H1 (cell line): Measurements from ENCODE around the gene OCEL1. TPM values are rescaled to one million over a fixed set of nuclear protein-coding genes. Genes with fewer than 3 reads are reported as not detected.

Experiments
- CTCF ChIA-PET: fragments of 300-600 bp; sonication (Branson Sonifier 250); formaldehyde crosslinking; loops from one replicate; lab custom pipeline; 2021; ENCODE audit not compliant: partially characterized antibody; lab: Charles Lee
- POLR2A ChIA-PET: fragments of 300-600 bp; sonication (Branson Sonifier 250); formaldehyde crosslinking; loops from one replicate; lab custom pipeline; 2021; ENCODE audit warnings: inconsistent platforms; ENCODE audit not compliant: partially characterized antibody; lab: Charles Lee
- DNase-seq, 2 experiments: peaks; one replicate each; pipeline versions ENCODE4 v3.0.0 to v3.0.0-alpha.2; 2010 to 2022; ENCODE audit warnings: low spot score in 2 of 2, low read depth in 1 of 2, mixed read lengths in 1 of 2
- FAIRE-seq: peaks from 2 replicates; lab custom pipeline; 2011; peaks lifted over from hg19 to GRCh38; lab: Jason Lieb, UNC
- H2AFZ ChIP-seq: 2 replicates; pipeline ENCODE4 v1.8.1; 2012; ENCODE audit warnings: low read length, inconsistent platforms
- H2AK5ac ChIP-seq: 2 replicates; pipeline ENCODE4 v1.6.1; 2013; ENCODE audit warnings: low read depth, low read length
- H2BK120ac ChIP-seq: replicated peaks from 2 replicates; pipeline ENCODE3; 2013; ENCODE audit warnings: low read depth, low read length, inconsistent platforms
- H2BK12ac ChIP-seq: 2 replicates; pipeline ENCODE4 v1.6.1; 2013; ENCODE audit warnings: low read depth, low read length
- H2BK15ac ChIP-seq: 2 replicates; pipeline ENCODE4 v1.6.1; 2013; ENCODE audit warnings: low read length
- H2BK20ac ChIP-seq: 2 replicates; pipeline ENCODE4 v1.6.1; 2013; ENCODE audit warnings: low read length
- H2BK5ac ChIP-seq: 2 replicates; pipeline ENCODE4 v1.6.1; 2013; ENCODE audit warnings: low read depth, low read length
- H3K14ac ChIP-seq: 2 replicates; pipeline ENCODE4 v1.6.1; 2013; ENCODE audit warnings: inconsistent platforms; ENCODE audit not compliant: insufficient read length
- H3K18ac ChIP-seq: 2 replicates; pipeline ENCODE4 v1.6.1; 2013; ENCODE audit warnings: low read length; ENCODE audit errors: extremely low read depth
- H3K23ac ChIP-seq: 2 replicates; pipeline ENCODE4 v1.6.1; 2013; ENCODE audit warnings: inconsistent platforms; ENCODE audit not compliant: insufficient read length
- H3K23me2 ChIP-seq: 2 replicates; pipeline ENCODE4 v1.6.1; 2013; ENCODE audit warnings: low read depth, low read length
- H3K27ac ChIP-seq: 2 replicates; pipeline ENCODE4 v1.6.1; 2011; ENCODE audit warnings: low read depth, low read length, inconsistent platforms
- H3K27me3 ChIP-seq, 4 experiments: replicated peaks in 1 of 4; 1 replicate in 1 of 4; 2 replicates in 3 of 4; pipeline versions ENCODE4 v1.6.1 to v1.8.1; 2011 to 2013; ENCODE audit warnings: low read length in 3 of 4, mild to moderate bottlenecking in 3 of 4, inconsistent platforms in 2 of 4, mixed read lengths in 2 of 4, moderate library complexity in 1 of 4; ENCODE audit not compliant: control insufficient read depth in 3 of 4, insufficient read depth in 3 of 4; ENCODE audit errors: extremely low read depth in 1 of 4
- H3K36me3 ChIP-seq, 4 experiments: 2 replicates each; pipeline versions ENCODE4 v1.6.1 to v1.8.1; 2011 to 2013; ENCODE audit warnings: mild to moderate bottlenecking in 4 of 4, low read length in 3 of 4, moderate library complexity in 2 of 4, control low read depth in 1 of 4, inconsistent platforms in 1 of 4; ENCODE audit not compliant: insufficient read depth in 4 of 4, control insufficient read depth in 2 of 4
- H3K4ac ChIP-seq: replicated peaks from 2 replicates; pipeline ENCODE3; 2013; ENCODE audit warnings: low read length, low read depth, mixed read lengths, inconsistent platforms; ENCODE audit not compliant: insufficient read length
- H3K4me1 ChIP-seq, 4 experiments: replicated peaks in 1 of 4; 1 replicate in 1 of 4; 2 replicates in 3 of 4; pipeline versions ENCODE4 v1.6.1 to v1.8.1; 2011 to 2013; ENCODE audit warnings: low read length in 3 of 4, inconsistent platforms in 2 of 4, mixed read lengths in 1 of 4; ENCODE audit not compliant: insufficient read depth in 4 of 4, control insufficient read depth in 3 of 4
- H3K4me2 ChIP-seq, 2 experiments: 2 replicates each; pipeline versions ENCODE4 v1.6.1 to v1.8.1; 2011 to 2013; ENCODE audit warnings: low read depth in 2 of 2, low read length in 2 of 2, control low read depth in 1 of 2, inconsistent platforms in 1 of 2, mild to moderate bottlenecking in 1 of 2; ENCODE audit not compliant: insufficient read depth in 1 of 2
- H3K4me3 ChIP-seq, 4 experiments: fragments of 200-600, 300-600 bp in 1 of 4; sonication (generic), shearing (Covaris generic), sonication (Bioruptor Twin) in 1 of 4; 2 replicates each; pipeline versions ENCODE4 v1.5.1 to v1.8.1; 2011 to 2016; ENCODE audit warnings: low read length in 4 of 4, low read depth in 3 of 4, control low read depth in 2 of 4, inconsistent platforms in 2 of 4, mild to moderate bottlenecking in 2 of 4, mixed read lengths in 1 of 4, moderate library complexity in 1 of 4; ENCODE audit not compliant: insufficient read depth in 2 of 4; ENCODE audit errors: extremely low read depth in 1 of 4
- H3K56ac ChIP-seq: replicated peaks from 2 replicates; pipeline ENCODE3; 2013; ENCODE audit warnings: low read depth, mild to moderate bottlenecking, mixed read lengths, low read length, inconsistent platforms; ENCODE audit not compliant: insufficient read length
- H3K79me1 ChIP-seq: 2 replicates; pipeline ENCODE4 v1.6.1; 2013; ENCODE audit warnings: low read depth, low read length, control low read depth
- H3K79me2 ChIP-seq, 2 experiments: 2 replicates each; pipeline versions ENCODE4 v1.6.1 to v1.8.1; 2012 to 2013; ENCODE audit warnings: low read length in 2 of 2, mild to moderate bottlenecking in 2 of 2, inconsistent platforms in 1 of 2; ENCODE audit not compliant: insufficient read depth in 2 of 2, control insufficient read depth in 1 of 2
- H3K9ac ChIP-seq, 4 experiments: replicated peaks in 1 of 4; 1 replicate in 1 of 4; 2 replicates in 3 of 4; pipeline versions ENCODE4 v1.6.1 to v1.8.1; 2011 to 2013; ENCODE audit warnings: low read depth in 3 of 4, low read length in 3 of 4, control low read depth in 2 of 4, mild to moderate bottlenecking in 2 of 4, moderate library complexity in 2 of 4, inconsistent platforms in 1 of 4; ENCODE audit errors: extremely low read depth in 1 of 4
- H3K9me3 ChIP-seq, 2 experiments: 2 replicates each; pipeline versions ENCODE4 v1.6.1 to v1.8.1; 2012 to 2013; ENCODE audit warnings: mild to moderate bottlenecking in 2 of 2, moderate library complexity in 2 of 2, control low read depth in 1 of 2, inconsistent platforms in 1 of 2, low read depth in 1 of 2, low read length in 1 of 2, mixed read lengths in 1 of 2; ENCODE audit not compliant: insufficient read depth in 2 of 2
- H4K20me1 ChIP-seq, 2 experiments: replicated peaks in 1 of 2; 2 replicates each; pipeline versions ENCODE3 to v1.8.1; 2011 to 2013; ENCODE audit warnings: inconsistent platforms in 2 of 2, low read length in 2 of 2, mild to moderate bottlenecking in 1 of 2; ENCODE audit not compliant: insufficient read depth in 2 of 2, control insufficient read depth in 1 of 2
- H4K5ac ChIP-seq: 2 replicates; pipeline ENCODE4 v1.6.1; 2013; ENCODE audit warnings: low read length, low read depth, mixed read lengths, inconsistent platforms; ENCODE audit not compliant: insufficient read length
- H4K8ac ChIP-seq: 2 replicates; pipeline ENCODE4 v1.8.0; 2013; ENCODE audit warnings: mild to moderate bottlenecking, moderate library complexity, low read length, inconsistent platforms; ENCODE audit not compliant: insufficient read depth; ENCODE audit errors: extremely low read depth
- H4K91ac ChIP-seq: replicated peaks from 2 replicates; pipeline ENCODE3; 2013; ENCODE audit warnings: low read length, mixed read lengths, inconsistent platforms; ENCODE audit not compliant: insufficient read length
- KDM5A ChIP-seq: fragments of 200-600 bp; IDR thresholded peaks from 2 replicates; pipeline ENCODE4 v1.7.1; 2012; ENCODE audit warnings: mild to moderate bottlenecking, low read length, inconsistent platforms, mixed read lengths
- RBBP5 ChIP-seq: IDR thresholded peaks from 2 replicates; pipeline ENCODE4 v1.7.1; 2012; ENCODE audit warnings: low read depth, mild to moderate bottlenecking, inconsistent platforms, low read length, moderate library complexity, borderline replicate concordance
- TAF7 ChIP-seq: optimal IDR thresholded peaks from 2 replicates; pipeline ENCODE3; 2011; ENCODE audit warnings: low read depth, mild to moderate bottlenecking, inconsistent platforms, low read length, moderate library complexity, borderline replicate concordance
- WGBS, 2 experiments: shearing (Covaris generic) in 1 of 2; methylation state at CpG; one replicate each; pipeline versions ENCODE4 v1.1.6 to v1.1.7; 2013 to 2015; ENCODE audit warnings: low lambda C conversion rate in 2 of 2, mixed read lengths in 2 of 2, inconsistent platforms in 1 of 2, low coverage in 1 of 2, missing lambda C conversion rate in 1 of 2; ENCODE audit not compliant: insufficient replicate concordance in 2 of 2, insufficient coverage in 1 of 2, insufficient read length in 1 of 2; ENCODE audit errors: extremely low coverage in 1 of 2, missing lambda C conversion rate in 1 of 2; 5-methylcytosine and 5-hydroxymethylcytosine counted together
- polyA plus RNA-seq, 7 experiments: library from polyadenylated mRNA; depleted of rRNA in 3 of 7; stranded (reverse) in 5 of 7; unstranded in 2 of 7; fragments of >200 nt in 5 of 7; fragments of 200-250 nt in 2 of 7; gene quantifications; 1 replicate in 5 of 7; 2 replicates in 1 of 7; 4 replicates in 1 of 7; pipeline versions ENCODE4 v1.2.1 to v1.2.3, GENCODE V29; 2011 to 2013; ENCODE audit warnings: missing spikeins in 2 of 7, mixed read lengths in 2 of 7
- total RNA-seq: library from RNA; stranded (reverse); fragmentation: NEBNext Ultra II Directional; extraction: Animal tissue kit (Norgen Biotek cat#: 25700); gene quantifications from 2 replicates; pipeline ENCODE4 v1.2.1, GENCODE V29; 2021

The OCEL1 gene
- total and polyA plus RNA-seq, 2 of the 8 experiments (the other 6 are each of a cell fraction or from before 2014, with no cell fraction given): 13.3 to 32.6 TPM

DNA sequence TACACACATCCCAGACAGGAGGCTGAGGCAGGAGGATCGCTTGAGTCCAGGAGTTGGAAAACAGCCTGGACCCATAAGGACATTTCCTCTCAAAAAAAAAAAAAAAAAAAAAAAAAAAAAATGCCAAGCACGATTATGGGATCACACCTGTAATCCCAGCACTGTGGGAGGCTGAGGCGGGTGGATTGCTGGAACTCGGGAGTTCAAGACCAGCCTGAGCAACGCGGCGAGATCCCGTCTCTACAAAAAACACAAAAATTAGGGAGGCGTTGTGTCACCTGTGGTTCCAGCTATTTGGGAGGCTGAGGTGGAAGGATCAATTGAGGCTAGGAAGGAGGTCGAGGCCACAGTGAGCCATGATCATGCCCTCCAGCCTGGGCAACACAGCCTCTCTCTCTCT, 973 bp upstream of the OCEL1 start:
- FAIRE-seq: no peak
- Histone ChIP-seq H3K9ac (no peak overlapping the region), H3K79me1 (no peaks in the 10 kb centered on the region; the same call in 1 of the 2 replicates), H2BK5ac (no peak overlapping the region), H2AFZ (no peak overlapping the region), H3K4me3 (no peak overlapping the region), H3K4me2 (no peak overlapping the region), H3K79me2 (no peaks in the 10 kb centered on the region), H3K27ac (no peak overlapping the region), H4K5ac (no peak overlapping the region), H3K27me3 (no peaks in the 10 kb centered on the region), H4K20me1 (peaks cover 0 to 1% of the 10 kb centered on the region in 2 experiments), H3K14ac (no peak overlapping the region), H3K9me3 (no peaks in the 10 kb centered on the region), H3K4ac (no peak overlapping the region), H3K56ac (no peak overlapping the region), H3K18ac (no peak overlapping the region), H3K23ac (no peak overlapping the region), H2BK120ac (no peak overlapping the region)
- CTCF ChIA-PET: interaction anchor here (1.1 to 3.8 kb wide), 4 partner anchors 11 to 58 kb away, joined by 3 to 23 read pairs (median 6); partner anchors contain the start of gene ANKLE1
- POLR2A ChIA-PET: interaction anchor here (0.6 to 12.3 kb wide), 8 partner anchors 9 to 100 kb away, joined by 3 to 118 read pairs (median 6); partner anchors contain the start of genes NR2F6 and USE1
- TF ChIP-seq RBBP5: no peak
- no peak for TF ChIP-seq TAF7
- TF ChIP-seq KDM5A: no peak
- TF ChIP-seq, all 59 proteins: peak for 0
- Histone ChIP-seq H2AK5ac (no peak overlapping the region), H3K4me1 (peaks cover 0 to 4% (median 3%) of the 10 kb centered on the region in 4 experiments; a peak in 6 of 7 replicates), H3K36me3 (peaks cover 0 to 6% (median 0%) of the 10 kb centered on the region in 4 experiments; a peak in 2 of 8 replicates), H2BK20ac (no peak overlapping the region), H4K91ac (no peak overlapping the region), H4K8ac (no peak overlapping the region), H3K23me2 (no peaks in the 10 kb centered on the region), H2BK15ac (no peak overlapping the region), H2BK12ac (no peak overlapping the region)
- 81% methylated on average over 9 of the region's 10 CpGs; no CpG with 5 or more reads in 1 of the 2 experiments for WGBS, 2 experiments
- no peak for DNase-seq
